ENCODE data around the gene ANKRD33. TPM values are rescaled to one million over a fixed set of nuclear protein-coding genes. Genes with fewer than 3 reads are reported as not detected.
A peak's percentile ranks its signal among the peaks of the same experiment; 100 is the strongest.

ANKRD33 gene
- total RNA-seq, 1 experiment from 2014 or later, result 0.81 TPM

- H3K79me2 ChIP-seq (ENCODE audit: insufficient read depth, low read length), result no peaks in the 10 kb centered on the region
These were observed 27.2 kb downstream of the ANKRD33 start for GRCh38 chr12:51915003-51915625.

More at GRCh38 chr12:51915003-51915625, 27.2 kb downstream of the ANKRD33 start:
- H3K36me3 Mint-ChIP-seq (ENCODE audit: insufficient read depth in 1 of 3, low read depth in 3 of 3), result no peaks in the 10 kb centered on the region
- Histone ChIP-seq H3K23me2 (ENCODE audit: insufficient read length, low read depth, low read length, poor library complexity, severe bottlenecking) (no peaks in the 10 kb centered on the region), H3K9ac (ENCODE audit: extremely low read depth, insufficient read length, low read length) (no peak overlapping the region), H3K18ac (ENCODE audit: insufficient read length, low read depth, low read length) (peak overlapping the region; percentile 0), H3K56ac (ENCODE audit: insufficient read length, low read depth, low read length) (no peak overlapping the region), H3T11ph (ENCODE audit: low read length) (no peak overlapping the region), H3K4ac (ENCODE audit: low read depth, low read length) (no peak overlapping the region), H4K20me1 (ENCODE audit: control insufficient read depth, insufficient read depth, insufficient read length) (no peaks in the 10 kb centered on the region), H3K9me3 (ENCODE audit: control insufficient read depth, low read depth, low read length) (no peaks in the 10 kb centered on the region), H3K27me3 (ENCODE audit: insufficient read depth, low read length) (no peaks in the 10 kb centered on the region), H2BK120ac (ENCODE audit: low read depth, low read length, poor library complexity, severe bottlenecking) (no peak overlapping the region), H2AFZ (ENCODE audit: low read length) (no peak overlapping the region), H2BK15ac (ENCODE audit: low read depth, low read length) (no peak overlapping the region), H2BK5ac (ENCODE audit: insufficient read length, low read length) (no peak overlapping the region), H4K91ac (ENCODE audit: insufficient read length, low read depth, low read length) (no peak overlapping the region), H3K27ac (ENCODE audit: insufficient read length, low read depth, low read length) (no peak overlapping the region), H2BK20ac (ENCODE audit: low read depth, low read length, poor library complexity, severe bottlenecking) (no peak overlapping the region), H2AK5ac (ENCODE audit: insufficient read length, low read length) (no peak overlapping the region), H4K8ac (replicated peaks; ENCODE audit: insufficient read length, low read depth, low read length) (no peak overlapping the region), H3K23ac (ENCODE audit: insufficient read length, low read depth, low read length) (no peak overlapping the region), H3K14ac (ENCODE audit: insufficient read depth, low read length) (peak overlapping the region; percentile 4; the same call in 1 of the 2 replicates), H3K4me2 (ENCODE audit: insufficient read depth, insufficient read length, low read length) (no peak overlapping the region), H4K5ac (ENCODE audit: insufficient read length, low read depth, low read length) (no peak overlapping the region), H3K4me1 (ENCODE audit: insufficient read depth, low read length) (no peaks in the 10 kb centered on the region), H3K79me1 (ENCODE audit: insufficient read depth, low read depth, low read length, poor library complexity, severe bottlenecking) (no peaks in the 10 kb centered on the region), H2BK12ac (ENCODE audit: insufficient read length, low read depth, low read length) (no peak overlapping the region)
- no peak overlapping the region for H3K27ac Mint-ChIP-seq
- peak; percentile 79 for DNase-seq
- peaks cover 13 to 25% of the 10 kb centered on the region in 2 experiments for H3K4me1 Mint-ChIP-seq
- H3K4me3 Mint-ChIP-seq, result no peak overlapping the region
- TF ChIP-seq, protein P1, sequence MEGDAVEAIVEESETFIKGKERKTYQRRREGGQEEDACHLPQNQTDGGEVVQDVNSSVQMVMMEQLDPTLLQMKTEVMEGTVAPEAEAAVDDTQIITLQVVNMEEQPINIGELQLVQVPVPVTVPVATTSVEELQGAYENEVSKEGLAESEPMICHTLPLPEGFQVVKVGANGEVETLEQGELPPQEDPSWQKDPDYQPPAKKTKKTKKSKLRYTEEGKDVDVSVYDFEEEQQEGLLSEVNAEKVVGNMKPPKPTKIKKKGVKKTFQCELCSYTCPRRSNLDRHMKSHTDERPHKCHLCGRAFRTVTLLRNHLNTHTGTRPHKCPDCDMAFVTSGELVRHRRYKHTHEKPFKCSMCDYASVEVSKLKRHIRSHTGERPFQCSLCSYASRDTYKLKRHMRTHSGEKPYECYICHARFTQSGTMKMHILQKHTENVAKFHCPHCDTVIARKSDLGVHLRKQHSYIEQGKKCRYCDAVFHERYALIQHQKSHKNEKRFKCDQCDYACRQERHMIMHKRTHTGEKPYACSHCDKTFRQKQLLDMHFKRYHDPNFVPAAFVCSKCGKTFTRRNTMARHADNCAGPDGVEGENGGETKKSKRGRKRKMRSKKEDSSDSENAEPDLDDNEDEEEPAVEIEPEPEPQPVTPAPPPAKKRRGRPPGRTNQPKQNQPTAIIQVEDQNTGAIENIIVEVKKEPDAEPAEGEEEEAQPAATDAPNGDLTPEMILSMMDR (conservative IDR thresholded peaks at IDR 0.05), result no peak
- H3K27me3 Mint-ChIP-seq (ENCODE audit: low read depth), result peaks cover 18% of the 10 kb centered on the region
- WGBS (ENCODE audit: extremely low coverage, insufficient read length, low lambda C conversion rate), result no CpG with 5 or more reads among the region's 28 CpGs
- H3K9me3 Mint-ChIP-seq, result no peaks in the 10 kb centered on the region

All from H9 (cell line).